Neuronal stem cell (in vitro differentiated cells): ENCODE data around the gene ADGRG4.

Experiments used
- DNase-seq: peaks from one replicate; pipeline ENCODE4 v3.0.0-alpha.2; 2013; ENCODE audit warnings: low spot score
- H2AFZ ChIP-seq: one replicate; pipeline ENCODE4 v1.6.1; 2013; ENCODE audit warnings: mild to moderate bottlenecking, low read length, inconsistent platforms
- H2AK5ac ChIP-seq: 2 replicates; pipeline ENCODE4 v1.6.1; 2013; ENCODE audit warnings: low read depth, mild to moderate bottlenecking, inconsistent platforms, low read length, moderate library complexity, mixed read lengths
- H2BK120ac ChIP-seq: 2 replicates; pipeline ENCODE4 v1.6.1; 2013; ENCODE audit warnings: low read depth, mild to moderate bottlenecking, inconsistent platforms, low read length, moderate library complexity, mixed read lengths
- H2BK12ac ChIP-seq: one replicate; pipeline ENCODE4 v1.6.1; 2013; ENCODE audit warnings: low read length, inconsistent platforms
- H2BK15ac ChIP-seq: 2 replicates; pipeline ENCODE4 v1.6.1; 2013; ENCODE audit warnings: mild to moderate bottlenecking, low read length, inconsistent platforms, mixed read lengths
- H2BK5ac ChIP-seq: one replicate; pipeline ENCODE4 v1.6.1; 2013; ENCODE audit warnings: inconsistent platforms, mild to moderate bottlenecking, low read length, moderate library complexity
- H3K14ac ChIP-seq: one replicate; pipeline ENCODE4 v1.6.1; 2013; ENCODE audit warnings: low read length, inconsistent platforms
- H3K18ac ChIP-seq: 2 replicates; pipeline ENCODE4 v1.6.1; 2013; ENCODE audit warnings: low read length, inconsistent platforms
- H3K23ac ChIP-seq: 2 replicates; pipeline ENCODE4 v1.6.1; 2013; ENCODE audit warnings: low read depth, mild to moderate bottlenecking, mixed read lengths, low read length, inconsistent platforms; ENCODE audit not compliant: poor library complexity
- H3K27ac ChIP-seq: replicated peaks from 3 replicates; pipeline ENCODE4 v1.5.1; 2013; ENCODE audit warnings: low read length, inconsistent platforms
- H3K27me3 ChIP-seq, 3 experiments: 2 replicates each; pipeline ENCODE4 v1.6.1; 2013; ENCODE audit warnings: low read length in 3 of 3, mild to moderate bottlenecking in 2 of 3, inconsistent platforms in 1 of 3, low read depth in 1 of 3, mixed read lengths in 1 of 3, moderate library complexity in 1 of 3; ENCODE audit not compliant: control insufficient read depth in 3 of 3, insufficient read depth in 3 of 3
- H3K36me3 ChIP-seq, 2 donors: replicated peaks in 1 of 2; 2 replicates each; pipeline ENCODE4 v1.6.1; 2013; ENCODE audit warnings: low read length in 2 of 2; ENCODE audit not compliant: control insufficient read depth in 2 of 2, insufficient read depth in 2 of 2
- H3K4ac ChIP-seq: 2 replicates; pipeline ENCODE4 v1.6.1; 2013; ENCODE audit warnings: inconsistent platforms, mild to moderate bottlenecking, low read length, moderate library complexity
- H3K4me1 ChIP-seq, 2 donors: 1 replicate in 1 of 2; 2 replicates in 1 of 2; pipeline ENCODE4 v1.6.1; 2013; ENCODE audit warnings: low read length in 2 of 2, low read depth in 1 of 2; ENCODE audit not compliant: control insufficient read depth in 2 of 2, insufficient read depth in 1 of 2
- H3K4me2 ChIP-seq: one replicate; pipeline ENCODE4 v1.6.1; 2013; ENCODE audit warnings: mild to moderate bottlenecking, low read length, inconsistent platforms; ENCODE audit not compliant: insufficient read depth, poor library complexity, severe bottlenecking
- H3K4me3 ChIP-seq, 2 donors: 2 replicates each; pipeline ENCODE4 v1.5.1; 2013; ENCODE audit warnings: low read length in 2 of 2, mild to moderate bottlenecking in 2 of 2, inconsistent platforms in 1 of 2, moderate library complexity in 1 of 2
- H3K79me1 ChIP-seq: one replicate; pipeline ENCODE4 v1.6.1; 2013; ENCODE audit warnings: low read depth, mild to moderate bottlenecking, inconsistent platforms, low read length, moderate library complexity
- H3K9ac ChIP-seq: one replicate; pipeline ENCODE4 v1.6.1; 2013; ENCODE audit warnings: mild to moderate bottlenecking, low read depth, low read length, inconsistent platforms; ENCODE audit not compliant: poor library complexity
- H3K9me3 ChIP-seq, 2 donors: replicated peaks in 1 of 2; 2 replicates each; pipeline versions ENCODE3 to v1.6.1; 2013; ENCODE audit warnings: low read length in 2 of 2, mild to moderate bottlenecking in 2 of 2, inconsistent platforms in 1 of 2, low read depth in 1 of 2, mixed read lengths in 1 of 2, moderate library complexity in 1 of 2; ENCODE audit not compliant: control insufficient read depth in 2 of 2, insufficient read depth in 1 of 2
- H4K8ac ChIP-seq: one replicate; pipeline ENCODE4 v1.6.1; 2013; ENCODE audit warnings: low read depth, mild to moderate bottlenecking, inconsistent platforms, low read length, moderate library complexity
- H4K91ac ChIP-seq: one replicate; pipeline ENCODE4 v1.6.1; 2013; ENCODE audit warnings: low read length, low read depth, mild to moderate bottlenecking, inconsistent platforms; ENCODE audit not compliant: poor library complexity
- WGBS, 2 donors: extraction: QIAGEN DNeasy Blood & Tissue Kit; methylation state at CpG; one replicate each; pipeline ENCODE4 v1.1.7; 2013; ENCODE audit warnings: missing lambda C conversion rate in 2 of 2, mixed read lengths in 1 of 2; ENCODE audit not compliant: insufficient read length in 2 of 2, insufficient replicate concordance in 1 of 2; ENCODE audit errors: extremely low coverage in 2 of 2; 5-methylcytosine and 5-hydroxymethylcytosine counted together

Gene ADGRG4

DNA sequence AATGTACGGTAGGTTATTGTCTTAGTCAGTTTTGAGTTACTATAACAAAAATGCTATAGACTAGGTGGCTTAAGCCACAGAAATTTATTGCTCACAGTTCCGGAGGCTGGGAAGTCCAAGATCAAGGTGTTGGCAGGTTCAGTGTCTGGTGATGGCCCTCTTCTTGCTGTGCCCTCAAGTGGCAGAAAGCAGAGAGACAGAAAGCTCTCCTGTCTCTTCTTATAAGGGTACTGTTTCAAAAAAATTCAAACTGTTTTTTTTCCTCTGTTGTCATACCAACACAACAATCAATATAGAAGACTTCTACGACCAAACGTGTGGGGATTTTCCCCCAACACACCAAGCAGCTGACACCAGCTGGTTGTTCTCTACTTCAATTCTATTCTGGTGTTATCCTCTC is 53.4 kb downstream of the ADGRG4 start:
- Histone ChIP-seq H3K27me3 (peaks cover 0 to 9% (median 0%) of the 10 kb centered on the region in 3 experiments), H3K27ac (no peak overlapping the region)
- WGBS, 2 donors = no CpG with 5 or more reads among the region's 4 CpGs

DNA sequence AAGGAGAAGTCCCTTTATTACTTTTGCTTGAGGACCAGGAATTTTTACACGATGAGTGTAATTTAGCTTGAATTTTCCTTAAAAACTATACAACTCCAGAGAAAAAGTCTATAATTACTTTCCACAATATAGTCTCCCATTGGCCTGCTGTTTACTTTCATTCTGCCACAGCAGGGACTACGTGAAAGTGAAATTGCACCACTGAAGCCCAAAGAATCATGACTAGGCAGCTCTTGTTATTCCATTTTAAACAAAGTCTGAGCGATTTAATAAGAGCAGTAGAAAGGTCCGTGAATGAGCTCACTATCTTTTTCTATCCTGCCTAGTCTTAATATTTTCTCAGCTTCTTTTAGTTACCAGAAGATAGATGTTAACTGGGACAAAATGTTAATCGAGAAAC is 68.6 kb downstream of the ADGRG4 start:
- no CpG with 5 or more reads among the region's 5 CpGs for WGBS, 2 donors
- Histone ChIP-seq H3K79me1 (peaks cover 1% of the 10 kb centered on the region), H2BK5ac (no peak overlapping the region), H3K14ac (no peak overlapping the region), H3K27me3 (peaks cover 0 to 3% (median 0%) of the 10 kb centered on the region in 3 experiments), H2AK5ac (no peak overlapping the region), H2BK12ac (no peak overlapping the region), H3K23ac (no peak overlapping the region), H4K8ac (no peak overlapping the region), H3K9me3 (no peaks in the 10 kb centered on the region), H3K18ac (no peak overlapping the region), H3K4me1 (no peaks in the 10 kb centered on the region), H3K4me2 (no peak overlapping the region), H3K27ac (no peak overlapping the region), H4K91ac (no peak overlapping the region), H2BK15ac (no peak overlapping the region), H3K4ac (no peak overlapping the region), H3K9ac (no peak overlapping the region), H3K4me3 (no peak overlapping the region), H2AFZ (no peak overlapping the region), H3K36me3 (no peaks in the 10 kb centered on the region), H2BK120ac (no peak overlapping the region)
- no peak for DNase-seq

More for the DNA sequence above, 53.4 kb downstream of the ADGRG4 start:
- DNase-seq = no peak
- Histone ChIP-seq H3K9ac (no peak overlapping the region), H2BK5ac (no peak overlapping the region), H3K18ac (no peak overlapping the region), H3K79me1 (no peaks in the 10 kb centered on the region), H3K9me3 (no peaks in the 10 kb centered on the region), H2AK5ac (no peak overlapping the region), H3K4ac (no peak overlapping the region), H2BK15ac (no peak overlapping the region), H3K23ac (no peak overlapping the region), H2AFZ (no peak overlapping the region), H3K4me1 (no peaks in the 10 kb centered on the region), H4K8ac (no peak overlapping the region), H3K14ac (no peak overlapping the region), H2BK120ac (no peak overlapping the region), H3K4me3 (no peak overlapping the region), H3K36me3 (no peaks in the 10 kb centered on the region), H3K4me2 (no peak overlapping the region), H4K91ac (no peak overlapping the region), H2BK12ac (no peak overlapping the region)

DNA sequence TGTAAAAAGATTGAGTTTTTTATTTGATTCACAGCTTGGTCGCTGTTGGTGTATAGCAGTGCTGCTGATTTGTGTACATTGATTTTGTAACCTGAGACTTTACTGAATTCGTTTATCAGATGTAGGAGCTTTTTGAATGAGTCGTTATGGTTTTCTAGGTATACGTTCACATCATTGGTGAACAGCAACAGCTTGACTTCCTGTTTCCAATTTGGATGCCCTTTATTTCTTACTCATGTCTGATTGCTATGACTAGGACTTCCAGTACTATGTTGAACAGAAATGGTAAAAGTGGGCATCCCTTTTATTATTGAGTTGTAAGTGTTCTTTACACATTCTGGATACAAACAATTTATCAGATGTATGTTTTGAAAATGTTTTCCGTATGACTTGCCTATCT is 76.0 kb downstream of the ADGRG4 start:
- WGBS, 2 donors = no CpG with 5 or more reads among the region's 5 CpGs
- DNase-seq = no peak
- H2BK15ac ChIP-seq = no peak overlapping the region
- H3K79me1 ChIP-seq = no peaks in the 10 kb centered on the region
- H2BK120ac ChIP-seq = no peak overlapping the region
- no peak overlapping the region for H2BK12ac ChIP-seq
- H3K27ac ChIP-seq = no peak overlapping the region
- H4K8ac ChIP-seq = no peak overlapping the region
- H3K4me2 ChIP-seq = no peak overlapping the region
- no peaks in the 10 kb centered on the region for H3K36me3 ChIP-seq
- no peak overlapping the region for H2AFZ ChIP-seq
- H3K4me1 ChIP-seq = no peaks in the 10 kb centered on the region
- H3K9me3 ChIP-seq = no peaks in the 10 kb centered on the region
- H2AK5ac ChIP-seq = no peak overlapping the region
- no peak overlapping the region for H3K23ac ChIP-seq
- H3K9ac ChIP-seq = no peak overlapping the region
- H3K18ac ChIP-seq = no peak overlapping the region
- H3K14ac ChIP-seq = no peak overlapping the region
- no peak overlapping the region for H2BK5ac ChIP-seq
- no peaks in the 10 kb centered on the region for H3K27me3 ChIP-seq
- no peak overlapping the region for H3K4ac ChIP-seq
- no peak overlapping the region for H3K4me3 ChIP-seq
- H4K91ac ChIP-seq = no peak overlapping the region

DNA sequence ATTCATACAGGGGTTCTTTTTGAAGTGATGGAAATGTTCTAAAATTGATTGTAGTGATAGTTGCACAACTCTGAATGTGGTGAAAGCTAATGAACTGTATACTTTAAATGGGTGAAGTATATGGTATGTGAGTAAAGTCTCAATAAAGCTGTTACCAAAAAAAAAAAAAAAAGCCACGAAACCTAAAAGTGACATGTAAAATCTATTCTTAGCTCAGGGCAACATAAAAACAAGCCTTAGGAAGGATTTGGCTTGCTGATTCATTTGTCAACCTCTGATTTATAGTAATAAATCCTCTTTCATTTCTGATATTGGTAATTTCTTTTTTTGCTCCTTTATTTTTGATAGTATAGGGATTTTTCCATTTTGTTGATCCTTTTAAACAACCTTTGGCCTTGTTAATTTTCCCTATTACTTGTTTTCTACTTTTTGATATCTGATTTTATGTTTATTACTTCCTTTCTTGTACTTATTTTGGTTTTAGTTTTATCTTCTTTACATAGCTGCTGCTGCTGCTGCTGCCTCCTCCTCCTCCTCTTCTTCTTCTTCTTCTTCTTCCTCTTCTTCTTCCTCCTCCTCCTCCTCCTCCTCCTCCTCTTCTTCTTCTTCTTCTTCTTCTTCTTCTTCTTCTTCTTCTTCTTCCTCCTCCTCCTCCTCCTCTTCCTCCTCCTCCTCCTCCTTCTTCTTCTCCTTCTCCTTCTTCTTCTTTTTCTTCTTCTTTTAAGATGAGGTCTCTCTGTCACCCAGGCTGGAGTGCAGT is 79.4 kb downstream of the ADGRG4 start:
- H4K8ac ChIP-seq = no peak overlapping the region
- no peaks in the 10 kb centered on the region for H3K27me3 ChIP-seq
- H3K4ac ChIP-seq = no peak overlapping the region
- no peak overlapping the region for H3K23ac ChIP-seq
- no peaks in the 10 kb centered on the region for H3K9me3 ChIP-seq
- no peak overlapping the region for H3K18ac ChIP-seq
- H2BK15ac ChIP-seq = no peak overlapping the region
- no peaks in the 10 kb centered on the region for H3K36me3 ChIP-seq
- H3K4me1 ChIP-seq = no peaks in the 10 kb centered on the region
- no peaks in the 10 kb centered on the region for H3K79me1 ChIP-seq
- H3K4me3 ChIP-seq = no peak overlapping the region
- no peak overlapping the region for H2BK12ac ChIP-seq
- no peak overlapping the region for H2BK120ac ChIP-seq
- no CpG with 5 or more reads among the region's 1 CpG for WGBS, 2 donors
- no peak overlapping the region for H2AK5ac ChIP-seq
- DNase-seq = no peak
- H4K91ac ChIP-seq = no peak overlapping the region
- no peak overlapping the region for H3K9ac ChIP-seq
- no peak overlapping the region for H3K27ac ChIP-seq
- H2BK5ac ChIP-seq = no peak overlapping the region
- no peak overlapping the region for H3K4me2 ChIP-seq
- no peak overlapping the region for H2AFZ ChIP-seq
- no peak overlapping the region for H3K14ac ChIP-seq
